IgD-negative memory B cell (primary cell): Measurements from ENCODE around the gene HNRNPR. TPM values are rescaled to one million over a fixed set of nuclear protein-coding genes. Genes with fewer than 3 reads are reported as not detected.
A peak's percentile ranks its signal among the peaks of the same experiment; 100 is the strongest.

Experiments used
- H3K27ac Mint-ChIP-seq, 3 donors: one replicate each; pipeline ENCODE4 v1.8.0; 2020 to 2022; ENCODE audit warnings: mild to moderate bottlenecking in 3 of 3, mixed read lengths in 3 of 3, moderate library complexity in 1 of 3
- H3K27me3 Mint-ChIP-seq: one replicate; pipeline ENCODE4 v1.8.0; 2021; ENCODE audit warnings: mixed read lengths
- H3K36me3 Mint-ChIP-seq: one replicate; pipeline ENCODE4 v1.8.0; 2020; ENCODE audit warnings: mild to moderate bottlenecking, mixed read lengths
- H3K4me1 Mint-ChIP-seq, 3 donors: one replicate each; pipeline ENCODE4 v1.8.0; 2020 to 2022; ENCODE audit warnings: mixed read lengths in 3 of 3, mild to moderate bottlenecking in 1 of 3
- H3K4me3 Mint-ChIP-seq, 4 donors: one replicate each; pipeline ENCODE4 v1.8.0; 2020 to 2022; ENCODE audit warnings: mild to moderate bottlenecking in 4 of 4, mixed read lengths in 4 of 4, moderate library complexity in 3 of 4
- H3K9me3 Mint-ChIP-seq, 3 donors: one replicate each; pipeline ENCODE4 v1.8.0; 2020 to 2021; ENCODE audit warnings: mixed read lengths in 3 of 3, mild to moderate bottlenecking in 1 of 3
- polyA plus RNA-seq: library from polyadenylated mRNA; unstranded; fragments of 300-500 nt; fragmentation: Illumina TruSeq; gene quantifications from one replicate; pipeline ENCODE4 v1.2.3, GENCODE V29; 2021

The HNRNPR gene
- polyA plus RNA-seq, 1 donor from 2014 or later = 164 TPM

DNA sequence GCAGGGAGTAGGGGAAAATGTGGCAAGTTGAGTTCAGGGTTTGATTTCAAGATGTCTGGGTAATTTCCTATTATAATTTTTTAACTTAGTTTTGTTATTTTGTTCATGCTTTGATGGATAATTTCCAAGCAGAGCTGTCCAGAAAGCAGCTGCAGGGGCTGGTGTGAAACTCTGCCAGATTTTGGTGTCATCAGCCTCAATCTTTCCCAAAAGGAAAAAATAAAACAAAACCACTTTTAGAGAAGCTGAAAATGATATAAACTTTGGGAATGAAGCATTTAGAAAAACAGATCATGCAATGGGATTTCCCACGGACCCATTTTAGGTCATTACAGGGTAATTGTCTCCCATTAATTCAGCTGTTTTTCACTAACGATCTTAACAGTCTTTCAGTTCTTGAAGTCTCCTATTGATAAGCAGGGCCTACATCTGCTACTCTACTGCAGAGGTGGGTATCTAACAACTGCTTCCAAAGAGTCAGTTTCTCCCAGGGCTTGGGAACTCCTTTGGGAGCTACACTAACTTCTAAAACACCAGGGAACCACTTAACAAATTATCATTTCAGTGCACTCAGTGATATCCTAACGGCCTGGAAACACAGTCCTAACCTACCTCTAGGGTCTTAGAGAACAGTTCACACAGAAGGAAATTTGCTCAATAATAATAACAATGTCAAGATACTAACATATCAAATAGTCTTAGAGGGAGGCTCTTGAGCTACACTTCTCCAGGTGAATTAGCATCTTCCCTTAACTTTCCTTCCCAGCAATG lies 13.2 kb upstream of the HNRNPR start:
- peaks cover 13 to 29% (median 18%) of the 10 kb centered on the region in 3 donors for H3K9me3 Mint-ChIP-seq

DNA sequence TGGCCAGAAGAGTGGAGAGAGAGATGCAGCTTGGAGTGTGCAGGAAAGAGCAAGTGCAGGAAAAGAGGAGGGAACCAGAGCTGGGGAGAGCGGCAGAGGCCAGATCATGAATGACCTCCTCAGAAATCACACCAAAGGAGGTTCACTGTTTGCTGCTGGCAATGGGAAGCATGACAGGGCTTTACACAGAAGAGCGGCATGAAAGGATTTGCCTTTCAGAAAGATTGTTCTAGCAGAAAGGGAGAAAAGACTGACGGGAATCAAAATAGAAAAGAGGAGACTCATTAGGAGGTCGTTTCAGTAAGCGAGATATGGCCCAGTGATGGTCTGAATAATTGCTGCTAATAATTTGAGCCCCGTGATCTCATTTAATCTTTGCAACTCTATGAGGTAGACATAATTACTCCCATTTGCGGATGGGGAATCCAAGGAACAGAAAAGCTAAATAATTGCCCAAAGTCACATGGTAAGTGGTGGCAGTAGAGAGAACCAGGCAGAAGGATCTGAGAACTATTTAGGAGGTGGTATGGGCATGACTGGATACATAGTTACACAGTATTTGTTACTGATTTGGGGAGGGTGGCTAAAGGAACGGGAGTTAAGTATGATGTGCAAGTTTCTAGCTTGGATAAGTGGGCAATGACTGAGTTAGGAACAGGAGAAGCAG lies 12.5 kb upstream of the HNRNPR start:
- H3K9me3 Mint-ChIP-seq = peaks cover 9 to 22% (median 18%) of the 10 kb centered on the region in 3 donors
- no peaks in the 10 kb centered on the region for H3K27me3 Mint-ChIP-seq
- H3K27ac Mint-ChIP-seq = no peak overlapping the region
- H3K4me3 Mint-ChIP-seq = no peak overlapping the region
- H3K36me3 Mint-ChIP-seq = peaks cover 14% of the 10 kb centered on the region
- peaks cover 0 to 2% (median 0%) of the 10 kb centered on the region in 3 donors for H3K4me1 Mint-ChIP-seq

More for the DNA sequence above, 13.2 kb upstream of the HNRNPR start:
- Mint-ChIP-seq H3K36me3 (peaks cover 19% of the 10 kb centered on the region), H3K4me3 (no peak overlapping the region), H3K27me3 (no peaks in the 10 kb centered on the region), H3K4me1 (peaks cover 0 to 2% (median 0%) of the 10 kb centered on the region in 3 donors), H3K27ac (no peak overlapping the region)

DNA sequence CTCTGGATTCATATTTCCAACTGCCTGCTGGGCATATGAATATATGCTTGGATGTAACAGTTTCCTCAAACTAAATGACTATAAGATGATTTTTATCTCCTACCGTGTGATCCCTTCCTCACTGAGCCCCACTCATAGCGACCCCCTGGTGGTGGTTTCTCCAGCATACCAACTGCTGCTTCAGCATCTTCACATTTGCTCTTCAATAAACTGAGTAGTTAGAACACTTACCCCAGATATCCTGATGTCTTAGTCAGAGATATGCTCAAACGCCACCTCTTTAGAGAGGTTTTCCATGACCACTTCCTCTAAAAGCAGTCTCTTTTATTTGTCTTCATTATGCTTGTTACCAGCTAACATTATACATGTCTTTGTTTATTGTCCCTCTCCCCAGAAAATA lies 10.2 kb upstream of the HNRNPR start:
- Mint-ChIP-seq H3K36me3 (no peaks in the 10 kb centered on the region), H3K27ac (peak overlapping the region in 1 of 3 donors; percentile 2), H3K4me3 (no peak overlapping the region), H3K27me3 (no peaks in the 10 kb centered on the region), H3K4me1 (peaks cover 0 to 2% (median 0%) of the 10 kb centered on the region in 3 donors), H3K9me3 (peaks cover 0 to 7% (median 4%) of the 10 kb centered on the region in 3 donors)

DNA sequence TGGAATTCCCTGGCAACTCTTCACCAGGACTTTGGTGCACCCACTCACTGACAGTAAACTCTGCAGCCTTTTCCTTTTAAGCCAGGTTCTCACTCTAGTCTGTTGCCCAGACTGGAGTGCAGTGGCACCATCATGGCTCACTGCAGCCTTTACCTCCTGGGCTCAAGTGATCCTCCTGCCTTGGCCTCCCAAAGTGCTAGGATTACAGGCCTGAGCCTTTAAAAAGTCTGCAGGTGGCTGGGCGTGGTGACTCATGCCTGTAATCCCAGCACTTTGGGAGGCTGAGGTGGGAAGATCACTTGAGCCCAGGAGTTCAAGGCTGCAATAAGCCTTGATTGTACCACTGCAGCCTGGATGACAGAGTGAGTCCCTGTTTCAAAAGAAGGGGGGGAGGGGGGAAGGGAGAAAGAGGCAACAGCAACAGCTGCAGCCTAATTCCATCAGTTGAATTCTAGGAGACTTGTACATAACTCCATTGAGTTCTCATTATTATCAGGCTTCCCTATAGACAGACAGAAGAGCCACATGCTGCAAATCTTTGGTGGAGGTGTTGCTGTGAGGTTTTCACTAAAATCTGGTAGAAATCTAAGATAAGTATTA lies 8.1 kb upstream of the HNRNPR start:
- Mint-ChIP-seq H3K4me1 (peaks cover 0 to 2% (median 0%) of the 10 kb centered on the region in 3 donors), H3K27me3 (no peaks in the 10 kb centered on the region), H3K36me3 (no peaks in the 10 kb centered on the region), H3K27ac (peak overlapping the region in 1 of 3 donors; percentile 39), H3K9me3 (no peaks in the 10 kb centered on the region), H3K4me3 (no peak overlapping the region)

DNA sequence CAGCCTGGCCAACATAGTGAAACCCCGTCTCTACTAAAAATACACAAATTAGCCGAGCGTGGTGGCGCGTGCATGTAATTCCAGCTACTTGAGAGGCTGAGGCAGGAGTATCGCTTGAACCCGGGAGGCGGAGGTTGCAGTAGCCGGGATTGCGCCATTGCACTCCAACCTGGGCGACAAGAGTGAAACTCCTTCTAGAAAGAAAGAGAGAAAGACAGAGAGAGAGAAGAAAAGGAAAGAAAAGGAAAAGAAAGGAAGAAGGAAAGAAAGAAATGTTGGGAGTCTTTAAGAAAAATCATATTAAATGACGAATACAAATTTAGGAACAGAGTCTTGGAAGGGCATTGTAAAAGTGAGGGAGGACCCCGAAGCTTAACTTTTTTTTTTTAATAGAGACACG lies 1.8 kb upstream of the HNRNPR start:
- Mint-ChIP-seq H3K4me1 (peaks cover 23 to 32% (median 25%) of the 10 kb centered on the region in 3 donors), H3K36me3 (no peaks in the 10 kb centered on the region), H3K4me3 (peak overlapping the region; percentile 30 to 77 (median 74)), H3K27me3 (no peaks in the 10 kb centered on the region), H3K9me3 (no peaks in the 10 kb centered on the region), H3K27ac (peak overlapping the region in 2 of 3 donors; percentile 61 to 82)

- Mint-ChIP-seq H3K9me3 (no peaks in the 10 kb centered on the region), H3K36me3 (no peaks in the 10 kb centered on the region), H3K27ac (peak overlapping the region; percentile 37 to 96 (median 91)), H3K4me1 (peaks cover 32 to 41% (median 33%) of the 10 kb centered on the region in 3 donors), H3K27me3 (no peaks in the 10 kb centered on the region), H3K4me3 (peak overlapping the region; percentile 93 to 99 (median 94))
Measured at GRCh38 chr1:23344987-23345472, 946 bp upstream of the HNRNPR start.

- Mint-ChIP-seq H3K27ac (peak overlapping the region; percentile 87 to 96 (median 91)), H3K27me3 (peaks cover 1% of the 10 kb centered on the region), H3K9me3 (no peaks in the 10 kb centered on the region), H3K4me1 (peaks cover 41 to 52% (median 44%) of the 10 kb centered on the region in 3 donors), H3K4me3 (peak overlapping the region; percentile 93 to 99 (median 94)), H3K36me3 (no peaks in the 10 kb centered on the region)
Measured at GRCh38 chr1:23343221-23344110, 618 bp downstream of the HNRNPR start.

DNA sequence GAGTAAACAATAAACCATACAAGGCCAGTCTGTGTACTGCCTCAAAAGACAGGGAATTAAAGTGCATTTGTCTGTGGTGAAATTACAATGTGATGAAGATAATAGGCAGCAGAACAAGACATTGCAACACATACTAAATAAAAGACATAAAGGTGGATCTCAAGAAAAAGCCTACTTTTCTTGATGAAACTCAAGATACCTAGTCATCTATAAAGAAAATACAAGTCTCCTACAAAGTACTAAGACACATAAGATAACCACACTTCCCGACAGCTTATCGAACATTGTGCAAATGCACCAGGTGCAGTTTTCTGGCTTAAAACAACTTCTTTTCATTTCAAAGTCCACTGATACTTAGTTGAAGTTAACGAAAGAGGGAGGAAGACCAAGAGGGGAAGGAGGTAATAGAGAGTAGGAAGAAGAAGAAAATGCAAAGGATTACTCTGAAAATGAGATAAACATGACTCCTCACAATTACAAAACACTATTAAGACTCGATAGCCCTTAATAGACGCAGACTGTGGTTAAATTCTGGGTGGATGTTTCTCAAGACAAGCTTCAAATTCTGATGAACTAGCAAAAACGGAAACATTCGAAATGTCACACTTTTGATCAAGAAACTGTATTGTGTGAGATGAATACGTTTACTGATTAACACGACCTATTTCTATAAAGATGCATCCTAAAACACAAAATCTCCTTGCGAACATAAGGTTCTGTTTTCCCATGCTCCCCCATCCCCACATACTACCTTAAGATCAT lies 2.0 kb downstream of the HNRNPR start:
- Mint-ChIP-seq H3K9me3 (no peaks in the 10 kb centered on the region), H3K36me3 (peaks cover 2% of the 10 kb centered on the region), H3K27ac (peak overlapping the region in 2 of 3 donors; percentile 48 to 96), H3K4me1 (peaks cover 48 to 59% (median 48%) of the 10 kb centered on the region in 3 donors), H3K27me3 (peaks cover 1% of the 10 kb centered on the region), H3K4me3 (peak overlapping the region; percentile 87 to 94 (median 92))

GRCh38 chr1:23339632-23340031 lies 4.5 kb downstream of the HNRNPR start:
- H3K9me3 Mint-ChIP-seq = no peaks in the 10 kb centered on the region
- H3K27ac Mint-ChIP-seq = peak overlapping the region in 1 of 3 donors; percentile 7
- peaks cover 1% of the 10 kb centered on the region for H3K27me3 Mint-ChIP-seq
- H3K4me1 Mint-ChIP-seq = peaks cover 45 to 59% (median 49%) of the 10 kb centered on the region in 3 donors
- peak overlapping the region in 2 of 4 donors; percentile 58 to 94 for H3K4me3 Mint-ChIP-seq
- peaks cover 2% of the 10 kb centered on the region for H3K36me3 Mint-ChIP-seq

DNA sequence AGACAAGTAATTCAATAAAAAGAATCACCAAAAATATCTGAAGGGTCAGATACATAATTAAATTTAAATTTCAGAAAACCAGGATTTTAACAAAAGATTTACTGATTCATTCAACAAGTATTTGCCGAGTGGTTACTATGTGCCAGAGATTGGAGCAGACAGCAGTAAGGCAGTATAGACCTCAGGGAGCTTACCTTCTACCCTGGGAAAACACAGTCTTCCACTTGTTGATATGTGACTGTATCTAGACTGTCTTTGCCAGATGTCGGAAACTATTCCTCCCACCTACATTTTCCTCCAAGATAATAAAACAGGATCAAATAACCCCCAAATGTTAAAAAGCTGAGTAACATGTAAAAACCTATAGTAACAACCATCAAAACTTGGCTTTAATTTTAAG lies 6.2 kb downstream of the HNRNPR start:
- Mint-ChIP-seq H3K27ac (peak overlapping the region in 1 of 3 donors; percentile 49), H3K4me3 (no peak overlapping the region), H3K36me3 (peaks cover 2% of the 10 kb centered on the region), H3K9me3 (no peaks in the 10 kb centered on the region), H3K4me1 (peaks cover 41 to 49% (median 45%) of the 10 kb centered on the region in 3 donors), H3K27me3 (peaks cover 1% of the 10 kb centered on the region)

GRCh38 chr1:23331713-23332112 lies 12.4 kb downstream of the HNRNPR start:
- Mint-ChIP-seq H3K4me1 (peaks cover 0 to 9% (median 7%) of the 10 kb centered on the region in 3 donors), H3K36me3 (peaks cover 5% of the 10 kb centered on the region), H3K27me3 (no peaks in the 10 kb centered on the region), H3K4me3 (no peak overlapping the region), H3K27ac (no peak overlapping the region), H3K9me3 (no peaks in the 10 kb centered on the region)

GRCh38 chr1:23330846-23331245 lies 13.2 kb downstream of the HNRNPR start:
- no peaks in the 10 kb centered on the region for H3K9me3 Mint-ChIP-seq
- no peak overlapping the region for H3K4me3 Mint-ChIP-seq
- H3K4me1 Mint-ChIP-seq = peaks cover 0 to 12% (median 9%) of the 10 kb centered on the region in 3 donors
- H3K27me3 Mint-ChIP-seq = no peaks in the 10 kb centered on the region
- peaks cover 5% of the 10 kb centered on the region for H3K36me3 Mint-ChIP-seq
- no peak overlapping the region for H3K27ac Mint-ChIP-seq

- Mint-ChIP-seq H3K27me3 (no peaks in the 10 kb centered on the region), H3K4me3 (peak overlapping the region in 1 of 4 donors; percentile 54), H3K36me3 (peaks cover 2% of the 10 kb centered on the region), H3K9me3 (no peaks in the 10 kb centered on the region), H3K27ac (no peak overlapping the region), H3K4me1 (peaks cover 0 to 16% (median 10%) of the 10 kb centered on the region in 3 donors)
Measured at GRCh38 chr1:23325393-23325792, 18.7 kb downstream of the HNRNPR start.
